IMR-90 (cell line): ENCODE results near the gene UPB1. TPM values are rescaled to one million over a fixed set of nuclear protein-coding genes. Genes with fewer than 3 reads are reported as not detected.

Experiments
- ATAC-seq: fragments of 200-7000 bp; cut with Tn5 transposase; 2 replicates; pipeline ENCODE4 v1.9.1; 2020; ENCODE audit warnings: low read depth, mild to moderate bottlenecking, moderate library complexity
- BruUV-seq: library from RNA; stranded (reverse); fragments of 400-500 nt; replicated peaks from 2 replicates; lab custom pipeline; 2021; lab: Mats Ljungman, UMichigan
- CTCF ChIA-PET: fragments of 300-600 bp; formaldehyde crosslinking; extraction: SDS; loops from one replicate; lab custom pipeline; 2021; ENCODE audit warnings: antibody characterized with exemption; lab: Yijun Ruan, JAX
- POLR2A ChIA-PET: fragments of 300-600 bp; sonication (Branson Sonifier 250); formaldehyde crosslinking; loops from one replicate; lab custom pipeline; 2022; ENCODE audit warnings: antibody characterized with exemption; ENCODE audit not compliant: unreplicated experiment; lab: Charles Lee
- DNase-seq: peaks from one replicate; pipeline ENCODE4 v3.0.0; 2013
- H2AFZ ChIP-seq: replicated peaks from 2 replicates; pipeline ENCODE3; 2013; ENCODE audit warnings: low read length, mild to moderate bottlenecking; ENCODE audit not compliant: poor library complexity
- H2AK5ac ChIP-seq: 2 replicates; pipeline ENCODE4 v1.6.1; 2013; ENCODE audit warnings: low read depth, low read length, inconsistent platforms
- H2AK9ac ChIP-seq: replicated peaks from 2 replicates; pipeline ENCODE3; 2013; ENCODE audit warnings: mild to moderate bottlenecking, low read depth, low read length, moderate library complexity; ENCODE audit not compliant: poor library complexity
- H2BK120ac ChIP-seq: 2 replicates; pipeline ENCODE4 v1.6.1; 2013; ENCODE audit warnings: low read depth, low read length, inconsistent platforms
- H2BK15ac ChIP-seq: 3 replicates; pipeline ENCODE4 v1.6.1; 2013; ENCODE audit warnings: low read depth, low read length, inconsistent platforms
- H2BK20ac ChIP-seq: 2 replicates; pipeline ENCODE4 v1.6.1; 2013; ENCODE audit warnings: low read depth, mild to moderate bottlenecking, inconsistent platforms, low read length, moderate library complexity
- H2BK5ac ChIP-seq: 2 replicates; pipeline ENCODE4 v1.6.1; 2013; ENCODE audit warnings: mild to moderate bottlenecking, low read depth, low read length, inconsistent platforms; ENCODE audit not compliant: poor library complexity, severe bottlenecking
- H3K14ac ChIP-seq: replicated peaks from 2 replicates; pipeline ENCODE4 v1.6.1; 2013; ENCODE audit warnings: low read depth, low read length, inconsistent platforms
- H3K18ac ChIP-seq: 2 replicates; pipeline ENCODE4 v1.6.1; 2013; ENCODE audit warnings: low read depth, low read length, control low read depth
- H3K23ac ChIP-seq: 2 replicates; pipeline ENCODE4 v1.6.1; 2013; ENCODE audit warnings: low read depth, low read length, inconsistent platforms
- H3K27ac ChIP-seq: 2 replicates; pipeline ENCODE4 v1.5.1; 2013; ENCODE audit warnings: mild to moderate bottlenecking, control low read depth, low read length; ENCODE audit not compliant: insufficient read depth
- H3K27me3 ChIP-seq: 2 replicates; pipeline ENCODE4 v1.6.1; 2013; ENCODE audit warnings: low read length; ENCODE audit not compliant: control insufficient read depth, insufficient read depth
- H3K36me3 ChIP-seq: 2 replicates; pipeline ENCODE4 v1.6.1; 2013; ENCODE audit warnings: low read length, mixed read lengths; ENCODE audit not compliant: control insufficient read depth, insufficient read depth
- H3K4ac ChIP-seq: 2 replicates; pipeline ENCODE4 v1.6.1; 2013; ENCODE audit warnings: low read depth, low read length, inconsistent platforms
- H3K4me1 ChIP-seq: 2 replicates; pipeline ENCODE4 v1.6.1; 2013; ENCODE audit warnings: low read length, mixed read lengths; ENCODE audit not compliant: control insufficient read depth, insufficient read depth
- H3K4me2 ChIP-seq: 2 replicates; pipeline ENCODE4 v1.6.1; 2013; ENCODE audit warnings: low read depth, mild to moderate bottlenecking, control low read depth, low read length, moderate library complexity
- H3K4me3 ChIP-seq: 2 replicates; pipeline ENCODE4 v1.5.1; 2013; ENCODE audit warnings: low read depth, mild to moderate bottlenecking, control low read depth, low read length, moderate library complexity; ENCODE audit not compliant: insufficient read depth
- H3K56ac ChIP-seq: 2 replicates; pipeline ENCODE4 v1.6.1; 2013; ENCODE audit warnings: low read length, inconsistent platforms; ENCODE audit not compliant: insufficient read depth; ENCODE audit errors: extremely low read depth
- H3K79me1 ChIP-seq, 2 experiments: 2 replicates each; pipeline ENCODE4 v1.6.1; 2013; ENCODE audit warnings: low read length in 2 of 2, inconsistent platforms in 1 of 2, low read depth in 1 of 2
- H3K9ac ChIP-seq: 2 replicates; pipeline ENCODE4 v1.6.1; 2013; ENCODE audit warnings: low read depth, low read length, control low read depth
- H3K9me1 ChIP-seq: 2 replicates; pipeline ENCODE4 v1.6.1; 2013; ENCODE audit warnings: low read length, inconsistent platforms; ENCODE audit not compliant: insufficient read depth
- H3K9me3 ChIP-seq: 2 replicates; pipeline ENCODE4 v1.6.1; 2013; ENCODE audit warnings: low read length; ENCODE audit not compliant: control insufficient read depth, insufficient read depth
- H4K20me1 ChIP-seq: 2 replicates; pipeline ENCODE4 v1.6.1; 2013; ENCODE audit warnings: low read length, inconsistent platforms; ENCODE audit not compliant: insufficient read depth
- H4K5ac ChIP-seq: 2 replicates; pipeline ENCODE4 v1.6.1; 2013; ENCODE audit warnings: mild to moderate bottlenecking, low read depth, low read length, control low read depth
- H4K8ac ChIP-seq, 2 experiments: 2 replicates each; pipeline ENCODE4 v1.6.1; 2013; ENCODE audit warnings: low read depth in 2 of 2, low read length in 2 of 2, control low read depth in 1 of 2, inconsistent platforms in 1 of 2
- H4K91ac ChIP-seq: 2 replicates; pipeline ENCODE4 v1.6.1; 2013; ENCODE audit warnings: low read depth, low read length, inconsistent platforms; ENCODE audit not compliant: insufficient read depth
- BHLHE40 ChIP-seq: fragments of 150-350 bp; IDR thresholded peaks from 2 replicates; pipeline ENCODE4 v1.6.1; 2016; ENCODE audit warnings: mild to moderate bottlenecking, low read depth, low read length
- CEBPB ChIP-seq: IDR thresholded peaks from 2 replicates; pipeline ENCODE4 v1.6.1; 2012; ENCODE audit warnings: low read depth, low read length, improper control_type of control experiment
- CTCF ChIP-seq: conservative IDR thresholded peaks from 2 replicates; pipeline ENCODE4 v1.5.1; 2012; ENCODE audit warnings: mild to moderate bottlenecking, low read depth, low read length, improper control_type of control experiment
- ELK1 ChIP-seq: fragments of 150-350 bp; IDR thresholded peaks from 2 replicates; pipeline ENCODE4 v1.6.1; 2016; ENCODE audit warnings: low read depth, mild to moderate bottlenecking, low read length, moderate library complexity, borderline replicate concordance
- FOS ChIP-seq: fragments of 150-350 bp; IDR thresholded peaks from 2 replicates; pipeline ENCODE4 v1.6.1; 2016; ENCODE audit warnings: low read depth, low read length
- MAFK ChIP-seq: IDR thresholded peaks from 2 replicates; pipeline ENCODE4 v1.6.1; 2012; ENCODE audit warnings: low read depth, low read length, improper control_type of control experiment
- MAZ ChIP-seq: IDR thresholded peaks from 2 replicates; pipeline ENCODE4 v1.6.1; 2012; ENCODE audit warnings: low read depth, mild to moderate bottlenecking, low read length, improper control_type of control experiment, moderate library complexity, borderline replicate concordance
- MXI1 ChIP-seq: IDR thresholded peaks from 2 replicates; pipeline ENCODE4 v1.6.1; 2012; ENCODE audit warnings: low read depth, mild to moderate bottlenecking, low read length, moderate library complexity, borderline replicate concordance
- POLR2A ChIP-seq: IDR thresholded peaks from 2 replicates; pipeline ENCODE4 v1.6.1; 2012; ENCODE audit warnings: mild to moderate bottlenecking, low read depth, low read length
- RAD21 ChIP-seq: IDR thresholded peaks from 2 replicates; pipeline ENCODE4 v1.6.1; 2012; ENCODE audit warnings: low read length, improper control_type of control experiment
- RCOR1 ChIP-seq: IDR thresholded peaks from 2 replicates; pipeline ENCODE4 v1.6.1; 2012; ENCODE audit warnings: mild to moderate bottlenecking, low read length, improper control_type of control experiment; ENCODE audit not compliant: insufficient replicate concordance
- RFX5 ChIP-seq: IDR thresholded peaks from 2 replicates; pipeline ENCODE4 v1.8.0; 2012; ENCODE audit warnings: low read depth, mild to moderate bottlenecking, low read length, moderate library complexity
- SMC3 ChIP-seq: fragments of 150-350 bp; IDR thresholded peaks from 2 replicates; pipeline ENCODE4 v1.6.1; 2016; ENCODE audit warnings: low read depth, mild to moderate bottlenecking, antibody characterized with exemption, low read length, moderate library complexity
- USF2 ChIP-seq: fragments of 150-350 bp; IDR thresholded peaks from 2 replicates; pipeline ENCODE4 v1.6.1; 2017; ENCODE audit warnings: mild to moderate bottlenecking, antibody characterized with exemption, low read length, low read depth
- WGBS, 2 experiments: methylation state at CpG; one replicate each; pipeline versions ENCODE4 v1.1.5 to v1.1.7; 2013; ENCODE audit warnings: missing lambda C conversion rate in 2 of 2; ENCODE audit not compliant: insufficient read length in 1 of 2; ENCODE audit errors: extremely low coverage in 2 of 2; 5-methylcytosine and 5-hydroxymethylcytosine counted together
- dilution Hi-C: fragments of 300-500 bp; cut with HindIII; formaldehyde crosslinking; loops from one replicate; pipeline ENCODE4 v1.14.3; 2018; ENCODE audit warnings: low sequenced_read_pairs; ENCODE audit not compliant: unreplicated experiment
- in situ Hi-C: fragments of 300-500 bp; cut with MboI; formaldehyde crosslinking; loops from 3 replicates; pipeline ENCODE4 v1.14.3; 2019; ENCODE audit warnings: low sequenced_read_pairs, inconsistent platforms, mixed read lengths
- intact Hi-C: fragments of 100-400 bp; cut with micrococcal nuclease; formaldehyde crosslinking; loops from 2 replicates; pipeline ENCODE4 v1.10.0; 2022
- polyA plus RNA-seq, 3 experiments: library from polyadenylated mRNA; depleted of rRNA; stranded (reverse); fragments of >200 nt; gene quantifications; 2 replicates each; pipeline ENCODE4 v1.2.3, GENCODE V29; 2012; ENCODE audit warnings: low replicate concordance in 1 of 3
- total RNA-seq: library from RNA; depleted of rRNA; stranded (reverse); fragments of >200 nt; gene quantifications from 2 replicates; pipeline ENCODE4 v1.2.3, GENCODE V29; 2012

The UPB1 gene
- total and polyA plus RNA-seq, 2 of the 4 experiments (the other 2 are of a cell fraction): under 0.01 to 0.02 TPM

GRCh38 chr22:24459911-24460310 lies 35.2 kb upstream of the UPB1 start:
- no peak overlapping the region for H3K27ac ChIP-seq
- H2AK9ac ChIP-seq: no peak overlapping the region
- 0 out of 2 replicates have a peak overlapping the region, but pooled peaks have one; percentile 1 for H3K14ac ChIP-seq
- H2AK5ac ChIP-seq: no peak overlapping the region
- H3K9me3 ChIP-seq: no peaks in the 10 kb centered on the region
- 0 out of 2 replicates have a peak, but pooled peaks cover 2% of the 10 kb centered on the region for H3K27me3 ChIP-seq
- no peaks in the 10 kb centered on the region for H3K36me3 ChIP-seq
- H3K4me3 ChIP-seq: no peak overlapping the region
- no peaks in the 10 kb centered on the region for H3K79me1 ChIP-seq
- no peak overlapping the region for H3K9ac ChIP-seq
- H3K18ac ChIP-seq: no peak overlapping the region
- H2BK20ac ChIP-seq: no peak overlapping the region
- H2BK15ac ChIP-seq: no peak overlapping the region
- intact Hi-C loops (no loop called here), in situ Hi-C loops (no loop called here), dilution Hi-C loops (no loop called here)
- peak overlapping the region; percentile 32 to 48; a peak in 3 of 4 replicates for H4K8ac ChIP-seq
- ChIA-PET CTCF (no interaction called here), POLR2A (no interaction called here)
- peaks cover 4% of the 10 kb centered on the region for H3K4me1 ChIP-seq
- no peak overlapping the region for H2BK120ac ChIP-seq
- H3K56ac ChIP-seq: no peak overlapping the region
- H2AFZ ChIP-seq: no peak overlapping the region
- no peak overlapping the region for H2BK5ac ChIP-seq
- WGBS, 2 experiments: 100% methylated on average over 1 of the region's 1 CpG; no CpG with 5 or more reads in 1 of the 2 experiments
- no peak overlapping the region for H4K91ac ChIP-seq
- H3K23ac ChIP-seq: no peak overlapping the region
- DNase-seq (no peak), ATAC-seq (no peak)
- no peaks in the 10 kb centered on the region for H4K20me1 ChIP-seq
- 0 out of 2 replicates have a peak, but pooled peaks cover 3% of the 10 kb centered on the region for H3K9me1 ChIP-seq
- no peak for TF ChIP-seq POLR2A
- TF ChIP-seq SMC3: no peak
- TF ChIP-seq CTCF: no peak
- TF ChIP-seq USF2: no peak
- no peak for TF ChIP-seq RAD21
- TF ChIP-seq FOS: no peak
- no peak for TF ChIP-seq BHLHE40
- TF ChIP-seq MAZ: no peak
- no peak for TF ChIP-seq MXI1
- TF ChIP-seq ELK1: no peak
- no peak for TF ChIP-seq RFX5
- TF ChIP-seq MAFK: no peak
- no peak for TF ChIP-seq CEBPB
- no peak for TF ChIP-seq RCOR1
- H3K4me2 ChIP-seq: no peak overlapping the region
- H3K4ac ChIP-seq: no peak overlapping the region
- no TSS peak for BruUV-seq
- H4K5ac ChIP-seq: 0 out of 2 replicates have a peak overlapping the region, but pooled peaks have one; percentile 24
